A673 (cell line): Measurements from ENCODE around the gene STOX1. TPM values are rescaled to one million over a fixed set of nuclear protein-coding genes. Genes with fewer than 3 reads are reported as not detected.

Experiments
- BruUV-seq: library from RNA; stranded (reverse); fragments of 400-500 nt; replicated peaks from 2 replicates; lab custom pipeline; 2021; lab: Mats Ljungman, UMichigan
- CTCF ChIA-PET: fragments of 300-600 bp; sonication (Branson Sonifier 250); formaldehyde crosslinking; loops from one replicate; lab custom pipeline; 2022; ENCODE audit warnings: antibody characterized with exemption; lab: Charles Lee
- POLR2A ChIA-PET: fragments of 300-600 bp; sonication (Branson Sonifier 250); formaldehyde crosslinking; loops from one replicate; lab custom pipeline; 2022; ENCODE audit warnings: antibody characterized with exemption; ENCODE audit not compliant: low non-redundant PET; lab: Charles Lee
- DNase-seq: peaks from one replicate; pipeline ENCODE4 v3.0.0-alpha.2; 2015; ENCODE audit warnings: low spot score
- H3K27ac ChIP-seq: fragments of 200-600 bp; sonication (generic); 2 replicates; pipeline ENCODE4 v1.5.1; 2016; ENCODE audit warnings: mixed run types, low read depth, mild to moderate bottlenecking, mixed read lengths, antibody characterized with exemption, low read length; ENCODE audit not compliant: poor library complexity, severe bottlenecking
- H3K27me3 ChIP-seq: fragments of 200-600 bp; sonication (generic); replicated peaks from 2 replicates; pipeline ENCODE4 v1.6.1; 2017; ENCODE audit warnings: mixed run types, low read depth, mild to moderate bottlenecking, mixed read lengths, antibody characterized with exemption, low read length; ENCODE audit not compliant: insufficient read depth, poor library complexity
- H3K36me3 ChIP-seq: fragments of 200-600 bp; sonication (generic); 2 replicates; pipeline ENCODE4 v1.6.1; 2016; ENCODE audit warnings: mixed run types, mild to moderate bottlenecking, mixed read lengths, antibody characterized with exemption, low read length; ENCODE audit not compliant: insufficient read depth, poor library complexity, severe bottlenecking
- H3K4me1 ChIP-seq: fragments of 200-600 bp; sonication (generic); 2 replicates; pipeline ENCODE4 v1.6.1; 2017; ENCODE audit warnings: mixed run types, mild to moderate bottlenecking, mixed read lengths, antibody characterized with exemption, low read length; ENCODE audit not compliant: insufficient read depth, poor library complexity, severe bottlenecking
- H3K4me3 ChIP-seq: fragments of 200-600 bp; sonication (generic); 2 replicates; pipeline ENCODE4 v1.5.1; 2016; ENCODE audit warnings: low read depth, mixed run types, mild to moderate bottlenecking, mixed read lengths, low read length; ENCODE audit not compliant: poor library complexity, severe bottlenecking
- H3K9me3 ChIP-seq: fragments of 200-600 bp; sonication (generic); 2 replicates; pipeline ENCODE4 v1.6.1; 2016; ENCODE audit warnings: mixed run types, low read depth, mild to moderate bottlenecking, mixed read lengths, antibody characterized with exemption, low read length; ENCODE audit not compliant: poor library complexity, severe bottlenecking
- EZH2 ChIP-seq: fragments of 200-600 bp; sonication (generic); IDR thresholded peaks from 2 replicates; pipeline ENCODE4 v1.6.1; 2017; ENCODE audit warnings: borderline replicate concordance, low read depth, mild to moderate bottlenecking, mixed read lengths, antibody characterized with exemption, low read length; ENCODE audit not compliant: poor library complexity, severe bottlenecking
- intact Hi-C: fragments of 100-400 bp; cut with micrococcal nuclease; formaldehyde crosslinking; loops from one replicate; pipeline ENCODE4 v1.10.0; 2022; ENCODE audit not compliant: unreplicated experiment
- total RNA-seq: library from RNA; stranded (reverse); gene quantifications from 2 replicates; pipeline ENCODE4 v1.2.3, GENCODE V29; 2021
- TF ChIP-seq, protein P1 (sequence below): fragments of 300-800, 200-600 bp; sonication (generic); conservative IDR thresholded peaks from 2 replicates; pipeline ENCODE4 v1.5.1; 2017; ENCODE audit warnings: low read depth, mild to moderate bottlenecking, antibody characterized with exemption, low read length, moderate library complexity, mixed read lengths

The STOX1 gene
- total RNA-seq, 1 experiment from 2014 or later, result 2.1 TPM

DNA sequence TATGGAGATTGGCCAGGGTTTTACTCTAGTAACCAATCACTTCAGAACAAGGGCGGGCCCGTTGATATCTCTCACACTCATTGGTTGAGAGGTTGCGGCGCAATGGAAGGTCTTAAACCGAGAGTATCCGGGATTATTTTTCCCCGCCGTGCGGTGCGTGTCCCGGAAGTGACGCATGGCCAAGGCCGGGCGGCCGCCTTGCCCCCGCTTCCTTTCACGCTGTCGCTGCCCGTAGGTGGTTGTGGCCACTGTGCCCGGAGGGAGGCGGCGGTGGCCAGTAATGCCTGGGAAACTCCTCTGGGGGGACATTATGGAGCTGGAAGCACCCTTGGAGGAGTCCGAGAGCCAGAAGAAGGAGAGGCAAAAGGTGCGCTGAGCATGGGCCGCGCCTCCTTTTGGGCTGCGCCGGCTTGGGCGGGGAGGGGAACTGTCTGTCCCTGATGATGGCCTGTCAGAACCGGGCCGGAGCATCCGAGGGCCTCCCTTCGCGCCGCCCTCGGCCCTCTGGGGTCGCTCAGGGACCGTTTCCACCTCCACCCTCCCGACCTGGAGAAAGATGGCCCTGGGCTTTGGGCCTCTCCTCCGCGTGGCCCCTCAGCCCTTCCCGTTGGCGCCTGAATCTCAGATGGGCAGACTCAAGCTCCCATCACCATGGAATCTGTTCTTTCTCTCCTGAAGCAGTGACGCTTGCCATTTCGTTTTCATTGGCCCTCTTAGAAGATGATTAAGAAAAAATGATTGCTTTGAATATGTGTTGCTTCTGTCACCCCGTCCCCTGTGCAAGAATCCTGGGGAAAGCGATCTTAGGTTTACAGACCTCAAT is 74.0 kb downstream of the STOX1 start, which contains the start of gene DDX50:
Gene DDX50, plus strand, starts transcription at position 211 of the 823 bp plus-strand sequence. Its CDS starts 70 bp downstream, at position 281.
- ChIA-PET POLR2A (no interaction called here), CTCF (no interaction called here)
- BruUV-seq, result TSS peak; percentile 59
- intact Hi-C loops, result loop anchor here (5.0 to 10.0 kb wide), 2 partner anchors 56 to 347 kb away; partner anchors contain the start of gene DDX21
- Histone ChIP-seq H3K9me3 (no peaks in the 10 kb centered on the region), H3K4me3 (peak within 1 kb of the TSS; percentile 85), H3K27ac (peak within 1 kb of the TSS; percentile 98), H3K27me3 (no peaks in the 10 kb centered on the region), H3K4me1 (peaks cover 17% of the 10 kb centered on the region), H3K36me3 (peaks cover 11% of the 10 kb centered on the region)
- TF ChIP-seq EZH2, result no peak
- TF ChIP-seq, protein P1, sequence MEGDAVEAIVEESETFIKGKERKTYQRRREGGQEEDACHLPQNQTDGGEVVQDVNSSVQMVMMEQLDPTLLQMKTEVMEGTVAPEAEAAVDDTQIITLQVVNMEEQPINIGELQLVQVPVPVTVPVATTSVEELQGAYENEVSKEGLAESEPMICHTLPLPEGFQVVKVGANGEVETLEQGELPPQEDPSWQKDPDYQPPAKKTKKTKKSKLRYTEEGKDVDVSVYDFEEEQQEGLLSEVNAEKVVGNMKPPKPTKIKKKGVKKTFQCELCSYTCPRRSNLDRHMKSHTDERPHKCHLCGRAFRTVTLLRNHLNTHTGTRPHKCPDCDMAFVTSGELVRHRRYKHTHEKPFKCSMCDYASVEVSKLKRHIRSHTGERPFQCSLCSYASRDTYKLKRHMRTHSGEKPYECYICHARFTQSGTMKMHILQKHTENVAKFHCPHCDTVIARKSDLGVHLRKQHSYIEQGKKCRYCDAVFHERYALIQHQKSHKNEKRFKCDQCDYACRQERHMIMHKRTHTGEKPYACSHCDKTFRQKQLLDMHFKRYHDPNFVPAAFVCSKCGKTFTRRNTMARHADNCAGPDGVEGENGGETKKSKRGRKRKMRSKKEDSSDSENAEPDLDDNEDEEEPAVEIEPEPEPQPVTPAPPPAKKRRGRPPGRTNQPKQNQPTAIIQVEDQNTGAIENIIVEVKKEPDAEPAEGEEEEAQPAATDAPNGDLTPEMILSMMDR, result no peak
- peak; percentile 100 for DNase-seq

DNA sequence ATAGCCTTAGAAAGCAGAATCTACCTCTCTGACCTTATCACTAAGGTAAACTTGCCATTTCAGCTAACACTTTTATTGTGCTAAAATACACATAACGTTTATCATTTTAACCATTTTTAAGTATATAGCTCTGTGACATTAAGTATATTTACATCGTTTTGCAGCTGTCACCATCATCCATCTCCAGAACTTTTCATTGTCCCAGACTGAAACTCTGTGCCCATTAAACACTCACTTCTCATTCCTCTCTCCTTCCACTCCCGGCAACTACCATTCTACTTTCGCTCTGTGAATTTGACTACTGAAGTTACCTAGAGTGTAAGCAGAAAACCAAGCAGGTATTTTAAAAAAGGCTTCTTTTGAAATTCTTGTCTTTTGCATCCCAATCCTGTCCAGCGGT is 75.1 kb downstream of the STOX1 start:
- TF ChIP-seq EZH2, result no peak
- TF ChIP-seq, protein P1, result no peak
- intact Hi-C loops, result loop anchor here (5.0 to 10.0 kb wide), 2 partner anchors 55 to 348 kb away; partner anchors contain the start of gene DDX21
- Histone ChIP-seq H3K27me3 (no peaks in the 10 kb centered on the region), H3K4me1 (peaks cover 17% of the 10 kb centered on the region), H3K4me3 (peak overlapping the region; percentile 85), H3K9me3 (no peaks in the 10 kb centered on the region), H3K27ac (no peak overlapping the region), H3K36me3 (peaks cover 20% of the 10 kb centered on the region)
- ChIA-PET POLR2A (interaction anchor here (0.6 kb wide), 1 partner anchor 500 kb away, joined by 3 read pairs; no protein-coding TSS in a partner anchor), CTCF (no interaction called here)
- DNase-seq, result no peak
- BruUV-seq, result no TSS peak

DNA sequence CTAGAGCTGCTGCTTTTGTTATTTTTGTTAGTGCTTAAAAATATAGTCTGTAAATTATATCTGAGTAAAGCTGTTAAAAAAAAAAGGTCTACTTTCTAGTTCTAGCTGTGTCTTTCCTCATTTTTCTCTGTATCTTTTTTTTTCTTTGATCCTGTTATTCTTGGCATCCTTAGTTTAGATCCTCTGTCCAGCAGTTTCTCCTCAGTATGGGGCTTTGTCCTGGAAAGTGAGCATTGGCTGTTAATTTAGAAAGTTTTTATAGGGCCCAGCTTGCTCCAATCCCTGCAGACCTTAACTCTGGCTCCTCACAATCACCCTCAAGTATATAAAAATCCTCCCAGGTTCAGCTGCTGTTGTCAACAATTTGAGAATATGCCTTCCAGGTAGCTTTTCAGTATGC is 97.3 kb downstream of the STOX1 start:
- intact Hi-C loops, result no loop called here
- no TSS peak for BruUV-seq

More for the DNA sequence above, 97.3 kb downstream of the STOX1 start:
- no peak overlapping the region for H3K27ac ChIP-seq
- H3K4me3 ChIP-seq, result no peak overlapping the region
- no peaks in the 10 kb centered on the region for H3K27me3 ChIP-seq
- ChIA-PET POLR2A (no interaction called here), CTCF (no interaction called here)
- no peak for DNase-seq
- no peaks in the 10 kb centered on the region for H3K4me1 ChIP-seq
- H3K9me3 ChIP-seq, result no peaks in the 10 kb centered on the region
- TF ChIP-seq, protein P1, result no peak
- TF ChIP-seq EZH2, result no peak
- H3K36me3 ChIP-seq, result peaks cover 35% of the 10 kb centered on the region
